Measurements from ENCODE around the gene PPIF. TPM values are rescaled to one million over a fixed set of nuclear protein-coding genes. Genes with fewer than 3 reads are reported as not detected.

PPIF gene
- total and polyA plus RNA-seq, 2 of the 4 experiments (the other 2 are of a cell fraction) = 29.2 to 130 TPM

DNA sequence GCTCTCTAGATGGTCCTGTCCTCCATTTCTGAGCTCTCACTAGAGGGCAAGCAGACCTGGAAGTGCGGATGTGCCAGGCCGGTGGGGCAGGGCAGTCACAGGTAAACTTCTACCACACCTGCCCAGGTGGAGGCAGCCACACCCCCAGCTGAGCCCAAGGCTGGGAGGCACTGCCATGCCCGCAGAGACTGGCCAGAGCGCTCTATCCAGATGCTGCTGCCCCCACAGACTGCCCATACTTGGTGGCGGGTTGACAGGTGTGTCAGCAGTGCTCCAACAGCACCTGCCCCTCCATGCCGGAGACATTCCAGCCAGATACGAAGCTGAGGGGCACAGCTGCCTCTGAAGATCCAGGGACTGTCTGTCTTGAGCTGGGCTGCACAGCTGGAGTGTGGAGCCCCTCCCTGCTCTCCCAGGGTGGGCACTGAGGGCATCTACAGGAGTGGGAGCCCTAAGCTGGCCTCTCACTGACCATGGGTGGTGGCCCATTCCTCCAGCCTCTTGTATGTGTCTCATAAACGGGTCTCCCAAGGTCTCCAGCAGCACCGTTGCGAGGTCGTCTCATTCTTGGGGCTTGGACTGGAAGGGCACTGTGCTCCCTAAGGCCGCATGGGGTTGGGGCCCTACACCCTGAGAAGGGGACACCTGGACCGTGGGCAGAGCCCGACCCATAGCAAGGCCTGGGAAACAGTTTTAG, 38.2 kb upstream of the PPIF start:
- Histone ChIP-seq H3K4me3 (ENCODE audit: insufficient read depth, low read depth, low read length) (no peak overlapping the region), H3K23ac (ENCODE audit: low read depth, low read length) (no peak overlapping the region), H3K56ac (ENCODE audit: extremely low read depth, insufficient read depth, low read length) (no peak overlapping the region), H3K4me1 (ENCODE audit: control insufficient read depth, insufficient read depth, low read length) (no peaks in the 10 kb centered on the region), H3K79me1 (ENCODE audit: low read depth in 1 of 2, low read length in 2 of 2) (peaks cover 31 to 62% of the 10 kb centered on the region in 2 experiments), H2AK5ac (ENCODE audit: low read depth, low read length) (no peak overlapping the region), H3K4me2 (ENCODE audit: low read depth, low read length) (no peak overlapping the region), H3K36me3 (ENCODE audit: control insufficient read depth, insufficient read depth, low read length) (peaks cover 93% of the 10 kb centered on the region), H3K27ac (ENCODE audit: insufficient read depth, low read length) (no peak overlapping the region), H4K8ac (ENCODE audit: low read depth in 2 of 2, low read length in 2 of 2) (no peak overlapping the region), H2BK20ac (ENCODE audit: low read depth, low read length) (no peak overlapping the region), H2BK5ac (ENCODE audit: low read depth, low read length, poor library complexity, severe bottlenecking) (no peak overlapping the region), H3K9me1 (ENCODE audit: insufficient read depth, low read length) (no peaks in the 10 kb centered on the region), H4K91ac (ENCODE audit: insufficient read depth, low read depth, low read length) (no peak overlapping the region), H4K5ac (ENCODE audit: low read depth, low read length) (no peak overlapping the region), H2AK9ac (replicated peaks; ENCODE audit: low read depth, low read length, poor library complexity) (peak overlapping the region; percentile 24), H4K20me1 (ENCODE audit: insufficient read depth, low read length) (peaks cover 8% of the 10 kb centered on the region), H3K14ac (replicated peaks; ENCODE audit: low read depth, low read length) (no peak overlapping the region), H3K4ac (ENCODE audit: low read depth, low read length) (no peak overlapping the region), H3K18ac (ENCODE audit: low read depth, low read length) (no peak overlapping the region), H2AFZ (replicated peaks; ENCODE audit: low read length, poor library complexity) (no peak overlapping the region), H3K9me3 (ENCODE audit: control insufficient read depth, insufficient read depth, low read length) (no peaks in the 10 kb centered on the region), H2BK120ac (ENCODE audit: low read depth, low read length) (no peak overlapping the region), H2BK15ac (ENCODE audit: low read depth, low read length) (no peak overlapping the region), H3K9ac (ENCODE audit: low read depth, low read length) (no peak overlapping the region), H3K27me3 (ENCODE audit: control insufficient read depth, insufficient read depth, low read length) (no peaks in the 10 kb centered on the region)
- no peak for TF ChIP-seq CHD1 (IDR thresholded peaks at IDR 0.05; ENCODE audit: low read depth, low read length)
- no peak for TF ChIP-seq RFX5 (IDR thresholded peaks at IDR 0.05; ENCODE audit: low read depth, low read length)
- TF ChIP-seq MAZ (IDR thresholded peaks at IDR 0.05; ENCODE audit: borderline replicate concordance, low read depth, low read length) = no peak
- ChIA-PET CTCF (no interaction called here), POLR2A (ENCODE audit: unreplicated experiment) (no interaction called here)
- in situ Hi-C loops (cut with MboI; ENCODE audit: low sequenced_read_pairs) = no loop called here
- WGBS, 2 experiments (ENCODE audit: extremely low coverage in 2 of 2, insufficient read length in 1 of 2) = 98% methylated on average over 9 of the region's 14 CpGs; no CpG with 5 or more reads in 1 of the 2 experiments
- BruUV-seq (replicated peaks) = no TSS peak
- no peak for DNase-seq
- no peak for ATAC-seq (ENCODE audit: low read depth)
- intact Hi-C loops (cut with micrococcal nuclease) = no loop called here
- dilution Hi-C loops (cut with HindIII; ENCODE audit: low sequenced_read_pairs, unreplicated experiment) = no loop called here
